CD4-positive, alpha-beta T cell treated with Interleukin-21 for 1 hour (primary cell): ENCODE results near the gene RAB3GAP1.
"Not testable (repeated sequence)": the region's sequence is repeated elsewhere in the genome, so short reads cannot be mapped to it uniquely, and the experiment has no call there.

Experiments used
- DNase-seq: peaks from one replicate; pipeline ENCODE4 v3.0.0-alpha.2; 2020

Gene RAB3GAP1

GRCh38 chr2:135055182-135055786 lies 3.2 kb downstream of the RAB3GAP1 start:
- DNase-seq, result no peak

- DNase-seq, result no peak
Observed at GRCh38 chr2:135056790-135057189, 4.7 kb downstream of the RAB3GAP1 start.

- DNase-seq, result no peak
Observed at GRCh38 chr2:135059577-135059976, 7.5 kb downstream of the RAB3GAP1 start.

GRCh38 chr2:135063210-135063609 lies 11.1 kb downstream of the RAB3GAP1 start:
- DNase-seq, result no peak

- DNase-seq, result no peak
Observed at GRCh38 chr2:135064149-135064548, 12.1 kb downstream of the RAB3GAP1 start.

- no peak for DNase-seq
Observed at GRCh38 chr2:135066710-135067109, 14.6 kb downstream of the RAB3GAP1 start.

GRCh38 chr2:135072125-135072997 lies 20.3 kb downstream of the RAB3GAP1 start:
- DNase-seq, result no peak

- no peak for DNase-seq
Observed at GRCh38 chr2:135074216-135074615, 22.1 kb downstream of the RAB3GAP1 start.

- no peak for DNase-seq
Observed at GRCh38 chr2:135076556-135076955, 24.5 kb downstream of the RAB3GAP1 start.

GRCh38 chr2:135078417-135078816 lies 26.3 kb downstream of the RAB3GAP1 start:
- no peak for DNase-seq

- no peak for DNase-seq
Observed at GRCh38 chr2:135086222-135086621, 34.1 kb downstream of the RAB3GAP1 start.

- not testable (repeated sequence) for DNase-seq
Observed at GRCh38 chr2:135089597-135089996, 37.5 kb downstream of the RAB3GAP1 start.

GRCh38 chr2:135091681-135092080 lies 39.6 kb downstream of the RAB3GAP1 start:
- DNase-seq, result no peak

- DNase-seq, result no peak
Observed at GRCh38 chr2:135093193-135093592, 41.1 kb downstream of the RAB3GAP1 start.

- no peak for DNase-seq
Observed at GRCh38 chr2:135093670-135094330, 41.7 kb downstream of the RAB3GAP1 start.

- DNase-seq, result no peak
Observed at GRCh38 chr2:135094508-135094907, 42.4 kb downstream of the RAB3GAP1 start.

- no peak for DNase-seq
Observed at GRCh38 chr2:135095591-135095990, 43.5 kb downstream of the RAB3GAP1 start.

GRCh38 chr2:135096665-135097446 lies 44.8 kb downstream of the RAB3GAP1 start:
- DNase-seq, result no peak

- DNase-seq, result no peak
Observed at GRCh38 chr2:135097532-135098231, 45.6 kb downstream of the RAB3GAP1 start.

GRCh38 chr2:135099802-135100483 lies 47.9 kb downstream of the RAB3GAP1 start:
- no peak for DNase-seq

- no peak for DNase-seq
Observed at GRCh38 chr2:135103843-135104242, 51.8 kb downstream of the RAB3GAP1 start.
